ENCODE data around the gene PHC2. TPM values are rescaled to one million over a fixed set of nuclear protein-coding genes. Genes with fewer than 3 reads are reported as not detected.

PHC2 gene
- total and polyA plus RNA-seq, 11 donors = 79.7 to 194 (median 99.4) TPM

DNA sequence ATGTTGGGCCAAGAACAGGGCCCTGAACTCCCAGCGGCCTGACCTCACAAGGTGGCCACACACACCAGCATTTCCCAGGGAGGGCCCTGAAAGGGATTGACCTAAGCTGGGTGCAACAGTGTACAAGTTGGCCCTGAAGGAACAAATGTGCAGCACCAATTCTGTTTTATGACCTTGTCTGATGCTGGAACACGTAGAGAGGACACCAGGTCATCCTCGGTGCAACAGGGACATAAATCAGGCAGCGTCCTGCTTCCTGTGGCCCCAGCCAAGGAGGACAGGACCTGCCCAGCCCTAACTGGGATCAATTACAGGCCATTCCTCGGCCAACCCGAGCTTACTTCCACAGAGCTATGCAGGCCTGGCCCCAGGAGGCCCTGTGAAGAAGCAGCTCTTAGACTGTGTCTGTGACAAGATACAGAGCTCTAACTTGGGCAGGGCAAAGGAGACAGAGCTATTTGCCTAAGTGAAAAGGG is 12.8 kb upstream of the PHC2 start:
- 24 to 44% (median 34%) methylated on average over 3 to 6 of the region's 6 CpGs for WGBS, 4 donors
- intact Hi-C loops (cut with DNase I) = no loop called here
- Histone ChIP-seq H3K36me3 (no peaks in the 10 kb centered on the region), H3K4me3 (no peak overlapping the region), H3K4me1 (peaks cover 3 to 30% (median 10%) of the 10 kb centered on the region in 12 donors), H3K27ac (peak overlapping the region in 8 of 12 donors; percentile 6 to 56 (median 26)), H3K27me3 (no peaks in the 10 kb centered on the region), H3K9me3 (no peaks in the 10 kb centered on the region)
- no peak for TF ChIP-seq POLR2A (IDR thresholded peaks at IDR 0.05)
- TF ChIP-seq, protein P1, sequence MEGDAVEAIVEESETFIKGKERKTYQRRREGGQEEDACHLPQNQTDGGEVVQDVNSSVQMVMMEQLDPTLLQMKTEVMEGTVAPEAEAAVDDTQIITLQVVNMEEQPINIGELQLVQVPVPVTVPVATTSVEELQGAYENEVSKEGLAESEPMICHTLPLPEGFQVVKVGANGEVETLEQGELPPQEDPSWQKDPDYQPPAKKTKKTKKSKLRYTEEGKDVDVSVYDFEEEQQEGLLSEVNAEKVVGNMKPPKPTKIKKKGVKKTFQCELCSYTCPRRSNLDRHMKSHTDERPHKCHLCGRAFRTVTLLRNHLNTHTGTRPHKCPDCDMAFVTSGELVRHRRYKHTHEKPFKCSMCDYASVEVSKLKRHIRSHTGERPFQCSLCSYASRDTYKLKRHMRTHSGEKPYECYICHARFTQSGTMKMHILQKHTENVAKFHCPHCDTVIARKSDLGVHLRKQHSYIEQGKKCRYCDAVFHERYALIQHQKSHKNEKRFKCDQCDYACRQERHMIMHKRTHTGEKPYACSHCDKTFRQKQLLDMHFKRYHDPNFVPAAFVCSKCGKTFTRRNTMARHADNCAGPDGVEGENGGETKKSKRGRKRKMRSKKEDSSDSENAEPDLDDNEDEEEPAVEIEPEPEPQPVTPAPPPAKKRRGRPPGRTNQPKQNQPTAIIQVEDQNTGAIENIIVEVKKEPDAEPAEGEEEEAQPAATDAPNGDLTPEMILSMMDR (IDR thresholded peaks at IDR 0.05) = no peak
- peak; percentile 59 to 78 (median 62) for ATAC-seq
- peak in 1 of 5 donors; percentile 31 for DNase-seq

DNA sequence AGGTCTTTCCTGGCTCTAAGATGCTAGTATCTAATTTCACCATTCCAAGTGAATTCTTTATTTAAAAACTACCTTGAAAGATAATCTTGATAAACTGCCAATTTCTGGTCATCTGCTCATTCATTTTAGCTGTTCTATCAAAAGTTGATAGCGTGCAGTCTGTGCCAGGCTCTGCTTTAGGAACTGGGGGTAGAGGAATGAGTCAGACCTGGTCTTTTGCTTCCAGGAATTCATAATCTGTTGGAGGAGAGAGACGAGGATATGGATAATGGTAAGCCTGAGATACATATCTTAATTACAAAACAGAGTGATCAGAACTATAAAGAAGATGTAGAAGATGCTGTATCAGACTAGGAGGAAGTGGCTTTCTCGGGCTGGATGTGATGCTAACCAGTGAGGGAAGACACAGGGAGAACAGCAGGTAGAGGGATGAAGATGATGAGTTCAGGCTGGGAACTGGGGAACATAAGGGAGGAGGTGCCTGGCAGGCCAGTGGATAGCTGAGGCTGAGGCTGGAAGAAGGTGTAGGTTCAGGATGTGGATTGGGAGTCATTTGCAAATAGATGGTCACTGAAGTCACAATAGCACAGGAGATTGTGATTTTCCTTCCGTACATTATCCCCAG is 12.3 kb upstream of the PHC2 start:
- TF ChIP-seq, protein P1 (IDR thresholded peaks at IDR 0.05) = no peak
- TF ChIP-seq POLR2A (IDR thresholded peaks at IDR 0.05) = no peak
- Histone ChIP-seq H3K4me1 (peaks cover 3 to 30% (median 10%) of the 10 kb centered on the region in 12 donors), H3K9me3 (no peaks in the 10 kb centered on the region), H3K27ac (peak overlapping the region in 5 of 12 donors; percentile 6 to 56 (median 12)), H3K36me3 (no peaks in the 10 kb centered on the region), H3K4me3 (no peak overlapping the region), H3K27me3 (no peaks in the 10 kb centered on the region)
- intact Hi-C loops (cut with DNase I) = no loop called here
- DNase-seq (no peak), ATAC-seq (peak in 2 of 4 donors; percentile 8 to 44)
- WGBS, 4 donors = 40 to 51% (median 47%) methylated on average over 4 of the region's 4 CpGs

DNA sequence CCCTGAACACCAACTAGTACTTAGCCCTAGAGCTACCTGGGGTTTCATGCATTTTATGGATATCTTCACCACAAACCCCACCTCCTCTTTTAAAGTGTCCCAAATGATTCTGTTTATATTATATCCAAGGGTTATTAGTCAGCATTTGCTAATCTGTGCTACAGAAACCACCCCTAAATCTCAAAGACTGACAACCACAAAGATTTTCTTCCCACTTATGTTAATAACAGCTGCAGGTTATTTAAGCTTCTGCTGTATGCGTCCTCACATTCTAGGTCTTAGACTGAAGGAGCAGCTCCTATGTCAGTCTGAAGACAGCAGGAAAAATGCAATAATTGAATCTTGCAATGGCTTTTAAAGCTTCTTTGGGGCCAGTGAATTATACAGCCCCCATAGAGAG is 11.2 kb upstream of the PHC2 start:
- TF ChIP-seq, protein P1 (IDR thresholded peaks at IDR 0.05) = no peak
- TF ChIP-seq POLR2A (IDR thresholded peaks at IDR 0.05) = no peak
- Histone ChIP-seq H3K36me3 (no peaks in the 10 kb centered on the region), H3K9me3 (no peaks in the 10 kb centered on the region), H3K27ac (no peak overlapping the region), H3K4me3 (no peak overlapping the region), H3K4me1 (peaks cover 3 to 30% (median 10%) of the 10 kb centered on the region in 12 donors), H3K27me3 (no peaks in the 10 kb centered on the region)
- ATAC-seq (no peak), DNase-seq (no peak)
- intact Hi-C loops (cut with DNase I) = no loop called here
- WGBS, 4 donors = 79 to 100% (median 92%) methylated on average over 1 of the region's 1 CpG

DNA sequence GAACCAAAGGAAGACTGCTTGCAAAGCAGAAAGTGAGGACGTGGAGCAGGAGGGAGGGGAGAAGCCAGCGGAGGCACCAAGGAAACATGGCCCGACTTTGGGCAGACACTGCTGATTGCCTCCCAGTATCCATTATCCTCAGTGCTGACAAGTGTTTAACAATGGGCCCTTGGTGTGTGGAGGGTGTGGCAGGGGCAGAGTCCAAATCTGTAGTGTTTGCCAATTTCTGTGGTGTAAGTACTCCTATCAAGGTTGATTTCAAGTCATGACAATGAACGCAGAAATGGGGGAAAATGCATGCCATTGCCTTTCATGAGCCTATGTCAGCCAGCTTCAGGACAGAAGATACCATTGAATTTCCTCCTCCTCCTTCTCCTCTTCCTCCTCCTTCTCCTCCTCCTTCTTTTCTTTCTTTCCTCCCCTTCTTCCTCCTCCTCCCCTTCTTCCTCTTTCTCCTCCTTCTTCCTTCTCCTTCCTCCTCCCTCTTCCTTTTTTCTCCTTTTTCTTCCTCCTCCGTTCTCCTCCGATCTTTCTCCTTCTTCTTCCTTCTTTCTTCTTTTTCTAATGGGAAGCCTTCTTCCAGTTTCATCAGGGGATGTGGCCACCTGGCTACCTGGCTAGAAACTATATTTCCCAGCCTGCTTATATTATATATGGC is 10.3 kb upstream of the PHC2 start:
- intact Hi-C loops (cut with DNase I) = no loop called here
- DNase-seq (no peak), ATAC-seq (no peak)
- TF ChIP-seq POLR2A (IDR thresholded peaks at IDR 0.05) = no peak
- TF ChIP-seq, protein P1 (IDR thresholded peaks at IDR 0.05) = no peak
- 76 to 86% (median 84%) methylated on average over 6 of the region's 6 CpGs for WGBS, 4 donors
- Histone ChIP-seq H3K4me1 (peaks cover 3 to 30% (median 14%) of the 10 kb centered on the region in 12 donors), H3K4me3 (no peak overlapping the region), H3K27me3 (no peaks in the 10 kb centered on the region), H3K36me3 (no peaks in the 10 kb centered on the region), H3K9me3 (no peaks in the 10 kb centered on the region), H3K27ac (no peak overlapping the region)

Measured in heart left ventricle (tissue), 16 donors.